HG03064 (cell line): ENCODE measurements around the gene TJP2.
"Not testable (repeated sequence)": the region's sequence is repeated elsewhere in the genome, so short reads cannot be mapped to it uniquely, and the experiment has no call there.

Experiments
- ATAC-seq: cut with Tn5 transposase; IDR thresholded peaks from one replicate; pipeline ENCODE4 v1.9.1; 2021; ENCODE audit warnings: low read depth; ENCODE audit not compliant: unreplicated experiment

The TJP2 gene

DNA sequence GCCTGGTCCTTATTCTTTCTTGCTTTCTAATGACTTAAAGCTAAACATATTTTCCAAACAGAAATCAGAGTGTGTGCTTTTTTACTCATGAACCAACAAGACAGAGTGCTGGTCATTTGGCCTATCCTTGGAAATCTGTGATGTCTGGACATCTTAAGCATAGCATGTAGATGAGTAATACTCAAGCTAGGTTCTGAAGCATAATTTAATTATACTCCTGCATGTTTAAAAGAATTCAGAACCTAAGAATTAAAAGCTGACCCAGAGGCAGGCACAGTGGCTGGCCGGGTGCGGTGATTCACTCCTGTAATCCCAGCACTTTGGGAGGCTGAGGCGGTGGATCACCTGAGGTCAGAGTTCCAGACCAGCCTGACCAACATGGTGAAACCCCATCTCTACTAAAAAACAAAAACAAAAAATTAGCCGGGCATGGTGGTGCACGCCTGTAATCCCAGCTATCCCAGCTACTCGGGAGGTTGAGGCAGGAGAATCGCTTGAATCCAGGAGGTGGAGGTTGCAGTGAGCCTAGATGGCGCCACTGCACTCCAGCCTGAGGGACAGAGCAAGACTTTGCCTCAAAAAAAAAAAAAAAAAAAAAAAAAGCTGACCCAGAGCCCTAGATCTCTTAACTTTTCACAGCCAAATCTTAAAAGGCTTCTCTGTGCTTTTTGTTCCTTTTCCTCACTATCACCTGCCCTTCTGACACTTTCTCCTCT, 16.2 kb upstream of the TJP2 start:
- ATAC-seq, result no peak

DNA sequence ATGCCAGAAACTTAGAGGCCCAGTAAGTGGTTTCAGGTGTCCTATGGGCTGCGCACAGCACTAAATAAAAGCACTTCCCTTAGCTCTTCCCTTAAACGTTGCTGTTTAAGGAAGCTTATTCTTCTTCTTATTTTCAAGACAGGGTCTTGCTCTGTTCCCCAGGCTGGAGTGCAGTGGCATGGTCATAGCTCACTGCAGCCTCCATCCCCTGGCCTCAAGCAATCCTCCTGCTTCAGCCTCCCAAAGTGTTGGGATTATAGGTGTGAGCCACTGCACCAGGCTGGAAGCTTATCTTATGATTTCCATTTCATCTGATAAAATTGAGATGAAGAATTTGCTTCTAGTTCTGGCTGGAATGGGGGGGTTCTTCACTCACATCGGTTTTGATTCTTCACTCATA, 15.6 kb upstream of the TJP2 start:
- no peak for ATAC-seq

DNA sequence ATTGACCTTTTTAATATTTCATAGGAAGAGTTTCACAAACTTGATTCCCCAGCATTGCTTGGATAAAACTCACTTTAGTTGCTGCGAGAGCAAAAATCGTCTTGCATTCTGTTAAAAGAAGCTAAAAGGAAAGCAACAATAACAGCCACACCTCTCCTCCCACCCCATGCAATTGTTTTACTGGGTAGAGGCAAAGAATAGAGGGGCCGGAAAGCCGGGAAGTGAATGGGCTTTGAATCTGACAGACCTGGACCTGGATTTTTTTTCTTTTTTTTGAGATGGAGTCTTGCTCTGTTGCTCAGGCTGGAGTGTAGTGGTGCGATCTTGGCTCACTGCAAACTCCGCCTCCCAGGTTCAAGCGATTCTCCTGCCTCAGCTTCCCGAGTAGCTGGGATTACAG, 9.5 kb upstream of the TJP2 start:
- not testable (repeated sequence) for ATAC-seq

DNA sequence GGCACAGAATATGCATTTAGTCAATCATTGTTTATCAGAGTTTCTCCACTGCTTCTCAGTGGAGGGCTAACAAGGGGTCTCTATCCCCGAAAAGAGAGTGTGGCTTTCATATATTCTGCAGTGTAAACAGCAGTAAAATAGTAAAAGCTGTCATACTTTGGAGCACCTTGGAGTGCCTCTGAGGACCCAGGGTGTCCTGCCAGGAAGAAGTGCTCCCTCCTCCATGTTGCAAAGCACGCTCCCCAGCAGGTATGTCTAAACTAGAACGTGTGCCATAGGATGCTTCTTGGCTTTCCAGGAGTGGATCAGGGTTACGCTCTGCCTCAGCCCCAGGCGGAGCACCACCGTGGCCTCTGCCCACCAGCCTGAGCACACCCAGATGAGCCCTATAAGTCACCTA, 8.5 kb upstream of the TJP2 start:
- no peak for ATAC-seq

DNA sequence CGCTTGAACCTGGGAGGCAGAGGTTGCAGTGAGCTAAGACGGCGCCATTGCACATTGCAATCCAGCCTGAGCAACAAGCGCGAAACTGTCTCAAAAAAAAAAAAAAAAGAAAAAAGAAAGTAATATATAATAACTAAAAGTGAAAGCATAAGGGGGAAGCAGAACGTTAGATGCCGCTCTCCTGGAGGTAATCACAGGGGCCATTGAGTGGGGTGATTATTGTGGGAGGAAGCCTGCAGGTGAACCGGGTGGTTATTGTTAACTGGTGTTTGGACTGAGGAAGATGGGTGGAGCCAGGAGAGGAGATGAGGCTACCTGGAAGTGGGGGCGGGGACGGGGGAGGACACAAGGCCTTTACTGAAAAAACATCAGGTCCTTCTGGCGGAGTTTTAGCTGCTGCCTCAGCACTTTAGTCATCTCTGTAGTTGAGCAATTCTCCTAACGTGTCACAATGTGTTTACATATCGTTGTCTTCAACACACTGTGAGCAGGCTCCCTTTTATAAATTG, 5.3 kb upstream of the TJP2 start:
- no peak for ATAC-seq

DNA sequence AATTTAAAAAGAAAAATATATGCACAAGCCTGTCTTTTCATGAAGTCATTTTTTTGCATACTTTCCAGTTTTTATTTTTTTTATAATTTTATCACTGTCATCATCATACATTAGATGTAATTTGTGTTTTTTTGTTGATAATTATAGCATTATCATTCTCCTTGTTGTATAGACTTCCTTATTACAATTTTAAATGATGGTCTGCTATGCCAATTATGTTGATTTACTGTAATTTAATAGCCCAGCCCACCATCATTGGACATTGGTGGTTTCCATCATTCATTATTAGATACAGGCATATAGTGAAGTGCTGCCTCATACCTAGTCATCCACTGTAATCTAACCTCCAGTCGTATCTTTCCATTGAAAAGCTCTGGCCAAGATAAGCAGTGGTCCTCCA, 3.8 kb upstream of the TJP2 start:
- ATAC-seq, result no peak

DNA sequence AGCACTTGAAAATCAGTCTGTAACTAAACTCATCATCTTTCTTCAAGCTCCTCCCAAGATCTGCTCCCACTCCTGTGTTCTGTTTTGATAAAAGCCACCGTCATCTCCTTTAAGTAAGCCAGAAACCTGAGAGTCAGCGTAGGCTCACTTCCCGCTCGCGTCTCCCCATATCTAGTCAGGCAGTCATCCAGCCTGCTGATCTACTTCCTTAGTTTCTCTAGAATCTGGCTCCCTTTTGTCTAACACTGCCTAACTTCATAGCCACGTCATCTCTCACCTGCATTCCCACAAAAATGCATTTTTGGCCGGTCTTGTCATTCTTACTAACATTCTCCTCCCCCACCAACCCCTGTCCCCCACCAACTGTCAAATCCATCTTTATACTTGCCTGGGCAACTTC, 3.0 kb upstream of the TJP2 start:
- ATAC-seq, result no peak

DNA sequence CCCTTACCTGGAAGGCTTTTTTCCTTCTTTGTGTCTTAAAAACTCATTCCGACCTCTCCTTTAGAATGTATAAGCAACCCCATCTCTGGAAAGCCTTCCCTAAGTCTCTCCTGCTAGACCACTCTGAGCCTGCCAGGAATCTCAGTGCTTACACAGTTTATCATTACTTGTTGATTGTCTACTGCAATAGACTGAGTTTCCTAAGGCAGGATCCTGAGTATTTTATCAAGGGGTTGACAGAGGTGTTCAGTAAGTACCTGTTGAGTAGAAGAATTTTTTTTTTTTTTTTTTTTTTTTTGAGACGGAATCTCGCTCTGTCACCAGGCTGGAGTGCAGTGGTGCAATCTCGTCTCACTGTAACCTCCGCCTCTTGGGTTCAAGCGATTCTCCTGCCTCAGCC, 2.6 kb upstream of the TJP2 start:
- no peak for ATAC-seq

DNA sequence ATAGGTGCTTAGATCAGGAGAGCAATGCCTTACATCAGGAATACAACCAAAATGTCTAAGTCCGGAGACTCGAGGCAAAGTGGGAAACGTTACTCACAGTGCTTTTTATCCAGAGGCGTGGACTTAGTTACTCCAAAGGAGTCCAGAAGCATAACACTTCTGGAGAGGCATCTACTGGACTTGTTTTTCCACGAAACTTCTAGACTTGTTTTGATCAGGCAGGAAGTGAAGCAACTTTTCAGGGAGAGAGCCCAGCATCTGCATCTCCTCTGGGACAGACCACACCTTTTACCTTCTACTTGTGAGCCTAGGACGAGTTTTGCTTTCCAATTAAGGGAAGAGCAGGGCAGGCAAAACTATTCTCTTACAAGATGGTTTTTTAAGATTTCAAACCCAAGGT, 1.2 kb upstream of the TJP2 start:
- no peak for ATAC-seq

DNA sequence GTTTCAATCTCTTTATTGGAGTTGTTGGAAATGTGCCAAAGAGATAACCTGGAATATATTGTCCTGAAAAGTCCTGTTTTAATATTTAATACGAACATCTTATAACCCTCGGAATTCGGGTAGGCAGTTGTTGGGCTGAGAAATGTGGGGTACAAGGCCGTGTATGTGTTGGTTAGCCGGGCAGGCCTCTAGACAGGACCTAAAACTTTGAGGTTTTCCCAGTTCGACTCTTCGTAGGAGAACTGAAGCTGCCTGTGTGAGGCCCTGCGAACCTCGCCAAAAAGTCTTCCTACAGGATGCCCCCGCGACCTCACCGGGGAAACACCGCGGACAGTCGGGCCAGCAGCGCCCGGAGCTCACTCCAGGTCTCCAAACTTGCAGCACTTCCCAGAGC, 583 bp upstream of the TJP2 start:
- peak; percentile 24 for ATAC-seq

DNA sequence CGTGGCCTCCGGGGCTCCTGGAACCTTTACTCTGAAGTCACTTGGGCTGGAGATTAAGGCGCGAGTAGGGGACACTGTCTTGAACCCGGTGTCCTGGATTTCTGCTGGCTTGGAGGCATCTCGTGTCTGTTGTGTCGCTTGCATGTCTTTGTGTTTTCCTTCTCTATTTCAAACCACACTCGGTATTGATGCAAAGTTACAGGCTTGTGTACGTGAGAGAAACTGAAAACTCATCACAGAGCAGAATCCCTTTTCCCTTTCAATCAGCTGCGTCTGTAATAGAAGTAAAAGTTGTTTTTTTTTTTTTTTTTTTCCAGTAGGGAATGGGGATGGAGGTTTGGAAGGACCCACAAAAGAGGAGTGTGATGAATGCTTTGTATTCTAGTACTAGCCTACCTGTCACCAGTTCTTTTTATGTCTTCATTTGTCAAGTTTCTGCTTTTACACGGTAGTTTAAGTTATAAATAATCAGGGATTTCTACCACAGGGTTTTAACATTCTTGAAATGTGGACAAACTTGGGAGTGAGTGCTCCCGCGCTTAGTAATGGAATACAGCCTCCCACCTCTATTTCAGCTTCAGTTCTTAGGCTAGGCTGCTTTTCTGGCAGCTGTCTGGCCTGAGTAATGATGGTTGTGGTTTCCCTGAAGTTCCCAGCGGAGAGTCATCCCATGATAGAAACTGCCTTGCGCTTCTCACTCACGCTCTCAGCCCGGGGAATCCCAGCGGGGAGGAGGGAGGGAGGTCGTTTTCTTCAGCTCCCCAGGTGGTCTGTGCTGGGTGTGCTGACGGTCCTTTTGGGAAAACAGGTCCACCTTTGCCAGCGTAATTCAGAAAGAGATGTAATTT, 763 bp downstream of the TJP2 start:
- ATAC-seq, result peak; percentile 52

DNA sequence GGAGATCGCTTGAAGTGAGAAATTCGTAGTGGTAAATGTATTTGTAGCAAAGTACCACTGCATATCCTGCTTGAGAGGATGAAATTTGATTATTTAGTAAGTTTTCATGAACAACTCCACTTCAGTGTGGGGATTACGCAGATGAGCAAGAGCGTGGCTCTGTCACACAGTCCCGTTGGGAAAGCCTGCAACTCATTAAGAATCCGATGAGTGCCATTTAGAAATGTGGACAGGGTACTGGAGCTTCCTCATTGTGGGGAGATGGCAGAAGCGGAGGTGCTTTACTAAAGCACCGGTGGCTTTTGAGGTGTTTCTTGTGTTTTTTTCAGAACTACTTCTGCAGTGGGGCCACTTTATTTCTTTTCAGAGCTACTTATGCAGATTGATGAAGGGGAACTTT, 1.4 kb downstream of the TJP2 start:
- peak; percentile 9 for ATAC-seq

DNA sequence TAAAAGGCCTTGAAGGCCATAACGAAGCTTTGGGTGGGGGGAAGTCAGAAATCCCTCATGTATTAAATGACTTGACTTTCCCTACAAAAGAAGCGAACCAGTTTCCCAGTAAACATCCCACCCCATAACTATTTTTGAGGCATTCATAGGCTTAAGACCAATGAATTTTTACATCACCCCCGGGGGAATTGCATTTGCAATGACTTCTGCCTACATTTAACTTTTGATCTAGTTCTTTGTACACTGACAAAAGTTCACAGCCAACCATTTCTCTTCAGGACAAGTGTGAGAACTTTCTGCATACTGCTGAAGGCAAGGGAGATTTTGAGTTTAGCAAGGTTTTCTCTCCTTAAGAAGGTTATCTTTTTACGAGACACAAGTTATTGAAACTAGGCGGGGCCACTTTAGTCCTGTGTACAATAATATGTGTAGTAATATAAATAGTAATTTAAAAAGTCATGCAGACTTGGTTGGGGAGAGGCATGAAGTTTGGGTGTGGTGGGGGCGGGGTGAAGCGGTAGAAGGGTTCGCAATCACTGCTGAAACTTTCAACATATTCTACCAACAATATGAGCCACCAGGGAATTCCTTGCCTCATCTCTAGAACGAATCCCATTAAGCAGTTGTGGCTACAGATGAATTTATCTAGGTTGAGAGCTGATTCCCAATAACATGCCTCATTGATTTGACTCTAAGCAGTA, 2.5 kb downstream of the TJP2 start:
- ATAC-seq, result no peak

DNA sequence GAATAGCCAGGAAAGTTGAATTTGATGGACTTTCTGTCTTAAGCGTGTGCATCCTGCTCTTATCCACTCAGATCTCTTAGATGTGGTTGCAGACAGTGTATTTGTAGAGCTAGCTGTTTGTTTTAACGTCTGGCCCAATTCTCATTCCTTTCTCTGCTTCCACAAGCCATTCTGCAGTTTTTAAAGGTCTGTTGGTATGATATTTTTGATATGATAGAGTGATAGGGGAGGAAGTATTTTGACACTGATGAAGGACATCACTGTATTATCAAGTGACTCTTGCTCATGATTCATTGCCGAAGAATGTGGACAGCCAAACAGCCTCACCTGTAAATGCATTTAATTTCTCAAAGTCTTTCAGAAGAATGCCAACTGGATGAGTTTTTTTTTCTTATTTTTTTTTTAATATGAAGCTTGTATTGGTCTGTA, 4.5 kb downstream of the TJP2 start:
- no peak for ATAC-seq

DNA sequence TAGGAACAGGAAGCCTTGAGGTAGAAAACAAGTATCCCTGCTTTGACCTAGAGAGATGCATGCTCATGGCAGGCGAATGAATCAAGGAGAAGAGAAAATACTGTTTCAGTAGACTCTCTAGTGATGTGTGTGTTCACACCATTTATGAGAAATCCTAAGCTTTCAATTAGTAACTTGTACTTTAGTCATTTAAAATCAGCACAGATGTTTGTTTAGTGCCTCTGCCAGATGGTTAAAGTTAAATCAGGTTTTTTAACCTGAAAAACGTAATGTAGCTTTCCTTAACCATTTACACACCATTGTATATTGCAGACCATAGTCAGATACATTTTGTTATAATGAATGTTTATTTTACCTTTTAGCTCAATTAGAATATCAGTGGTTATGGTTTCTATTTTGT, 5.0 kb downstream of the TJP2 start:
- no peak for ATAC-seq

DNA sequence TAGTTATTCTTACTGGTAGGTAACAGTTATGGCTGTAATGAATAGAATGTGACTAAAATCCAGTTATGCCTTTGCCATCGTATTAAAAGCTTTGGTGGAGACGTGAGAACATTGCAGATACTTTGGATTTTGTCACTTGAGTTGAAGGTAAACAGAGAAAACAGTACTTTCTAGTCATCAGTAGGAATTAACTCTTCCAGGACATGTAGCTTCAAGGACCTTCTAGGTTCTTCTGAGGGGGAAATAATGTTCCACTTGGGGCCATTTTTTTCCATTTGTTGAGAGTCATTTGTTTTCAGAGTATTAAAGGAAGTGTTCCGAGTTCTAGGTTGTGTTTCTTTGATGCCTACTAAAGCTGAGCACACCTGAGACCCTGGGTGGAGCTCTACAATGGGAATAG, 6.1 kb downstream of the TJP2 start:
- no peak for ATAC-seq

DNA sequence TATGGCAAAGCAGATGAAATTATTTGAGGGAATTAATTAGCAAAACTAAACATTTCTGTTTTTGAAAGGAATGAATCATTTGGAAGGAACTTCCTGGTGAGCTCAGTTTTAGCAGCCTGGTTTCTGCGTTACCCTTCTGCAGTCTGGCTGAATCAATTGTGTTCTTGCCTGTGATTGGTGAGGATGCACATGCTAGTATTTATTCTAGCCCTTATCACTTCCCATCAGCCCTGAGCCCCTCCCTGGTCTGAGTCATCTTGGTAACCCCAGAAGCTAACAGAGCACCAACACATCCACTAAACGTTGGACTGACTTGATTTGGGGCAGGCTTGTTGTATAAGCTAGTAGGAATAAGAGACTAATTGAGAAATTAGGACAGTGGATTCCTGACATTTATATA, 6.6 kb downstream of the TJP2 start:
- no peak for ATAC-seq

DNA sequence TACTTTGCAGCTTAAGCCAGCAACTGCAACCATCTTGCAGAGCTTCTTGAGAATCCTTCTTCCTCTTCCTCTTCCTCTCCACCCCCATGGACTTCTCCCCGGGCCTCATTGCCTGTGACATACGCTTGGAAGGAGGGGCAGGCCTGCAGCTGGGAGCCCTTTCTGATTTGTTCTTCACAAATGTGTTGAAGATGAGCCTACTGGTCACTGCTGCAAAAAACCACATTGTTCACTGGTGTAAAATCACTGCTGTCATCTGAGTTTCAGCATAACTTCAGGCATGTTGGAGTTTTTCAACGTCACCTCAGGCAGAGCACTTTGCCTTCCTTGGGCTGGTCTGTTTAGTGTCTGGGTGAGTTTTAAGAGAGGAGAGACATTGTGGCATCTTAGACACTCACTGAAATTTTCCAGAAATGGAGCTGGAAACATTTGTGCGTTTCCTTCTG, 7.9 kb downstream of the TJP2 start:
- ATAC-seq, result no peak

DNA sequence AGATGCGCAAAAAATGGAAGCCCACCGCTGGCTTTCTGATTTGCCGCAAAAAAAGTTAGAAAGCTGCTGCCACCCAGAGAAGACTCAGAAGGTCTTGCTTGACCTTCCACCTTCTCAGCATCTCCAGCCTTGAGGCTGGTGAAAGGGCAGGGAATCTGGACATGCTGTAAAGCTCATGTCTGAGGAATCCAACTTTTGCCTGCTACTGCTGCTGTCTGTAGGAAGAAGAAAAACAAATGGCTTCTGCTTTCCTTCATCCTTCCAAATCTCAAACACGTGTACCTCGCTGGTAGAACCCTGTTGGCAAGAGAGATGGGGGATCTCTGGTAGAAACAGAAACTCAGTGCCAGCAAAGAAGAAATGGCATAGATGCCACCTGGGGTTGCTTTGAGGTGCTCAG, 10.2 kb downstream of the TJP2 start:
- ATAC-seq, result no peak

DNA sequence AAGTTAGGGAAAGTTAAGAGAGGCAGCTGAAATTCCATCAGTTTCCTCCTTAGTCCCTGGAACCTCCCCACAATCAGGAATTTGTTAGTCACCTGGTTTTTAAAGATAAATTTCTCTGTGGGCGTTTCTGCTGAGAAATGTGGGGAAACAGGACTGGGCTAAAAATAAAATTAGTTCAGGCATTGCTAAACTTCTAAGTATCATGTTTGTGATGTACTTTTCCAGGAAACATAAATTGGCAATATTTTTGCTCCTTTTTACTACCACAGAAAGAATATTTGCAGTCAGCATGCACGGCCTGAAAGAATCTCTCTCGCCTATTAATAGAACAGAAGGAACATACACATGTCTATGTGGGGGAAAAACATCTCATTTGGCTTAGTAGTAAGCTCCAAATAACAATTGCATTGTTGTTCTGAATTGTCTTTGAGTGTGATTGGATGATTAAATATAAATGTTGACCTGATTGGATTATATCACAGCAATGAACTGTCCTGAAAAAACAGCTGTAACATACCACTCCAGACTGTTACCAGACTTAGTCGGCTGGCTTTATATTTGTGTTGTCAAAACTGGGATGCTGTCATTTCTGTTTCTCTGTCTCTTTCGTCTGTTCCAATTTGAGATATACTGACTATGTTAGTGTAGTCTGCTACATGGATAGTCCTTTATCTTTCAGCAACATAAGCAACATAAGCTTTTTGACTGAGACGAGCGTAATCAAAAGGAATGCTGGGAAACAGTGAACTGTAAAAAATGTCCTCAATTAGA, 12.9 kb downstream of the TJP2 start:
- no peak for ATAC-seq

DNA sequence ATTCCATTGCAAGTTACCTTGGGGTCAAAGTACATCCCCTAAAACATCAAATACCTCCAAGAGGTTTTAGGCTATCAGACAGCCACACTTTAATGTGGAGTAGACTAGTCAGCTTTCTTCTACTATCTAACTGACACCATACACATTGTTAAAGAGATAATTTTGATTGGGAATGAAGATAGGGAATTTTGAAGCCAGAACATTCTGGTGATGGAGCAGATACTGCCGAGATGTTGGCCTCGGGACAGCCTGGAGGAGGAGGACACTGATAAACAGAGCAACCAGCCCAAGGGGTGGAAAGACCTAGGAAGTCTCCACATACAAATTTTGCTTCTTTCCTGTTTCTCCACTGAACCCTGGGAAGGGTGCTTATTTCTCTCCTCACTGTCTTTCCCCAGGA, 14.9 kb downstream of the TJP2 start:
- ATAC-seq, result no peak
